GM10266 (cell line): Measurements from ENCODE around the gene EYA4.

Source experiments
- DNase-seq: peaks from one replicate; pipeline ENCODE4 v3.0.0; 2012; ENCODE audit errors: extremely low spot score
- CTCF ChIP-seq: IDR thresholded peaks from 2 replicates; pipeline ENCODE4 v1.5.1; 2012; ENCODE audit warnings: mild to moderate bottlenecking, low read depth; ENCODE audit not compliant: control insufficient read depth, insufficient read depth; ENCODE audit errors: missing control alignments

The EYA4 gene

GRCh38 chr6:133247581-133247980, 6.4 kb downstream of the EYA4 start:
- DNase-seq, result no peak
- no peak for TF ChIP-seq CTCF

GRCh38 chr6:133248241-133249001, 7.3 kb downstream of the EYA4 start:
- no peak for TF ChIP-seq CTCF
- DNase-seq, result no peak

- no peak for DNase-seq
- no peak for TF ChIP-seq CTCF
Observed at GRCh38 chr6:133251688-133252087, 10.5 kb downstream of the EYA4 start.

GRCh38 chr6:133254552-133255228, 13.5 kb downstream of the EYA4 start:
- no peak for TF ChIP-seq CTCF
- no peak for DNase-seq

- no peak for TF ChIP-seq CTCF
- no peak for DNase-seq
Observed at GRCh38 chr6:133257545-133258105, 16.5 kb downstream of the EYA4 start.

- no peak for DNase-seq
- no peak for TF ChIP-seq CTCF
Observed at GRCh38 chr6:133259561-133259960, 18.4 kb downstream of the EYA4 start.

- no peak for DNase-seq
- no peak for TF ChIP-seq CTCF
Observed at GRCh38 chr6:133262804-133263203, 21.6 kb downstream of the EYA4 start.
